KMS-11 (cell line): ENCODE data around the gene ADAT1.
A peak's percentile ranks its signal among the peaks of the same experiment; 100 is the strongest.

Source experiments
- H2AFZ ChIP-seq: fragments of 200-600 bp; sonication (generic); 2 replicates; pipeline ENCODE4 v1.6.1; 2016; ENCODE audit warnings: antibody characterized with exemption, mixed run types, low read depth
- H3K27ac ChIP-seq: fragments of 200-600 bp; sonication (generic); 2 replicates; pipeline ENCODE4 v1.6.1; 2016; ENCODE audit warnings: mild to moderate bottlenecking, mixed run types
- H3K27me3 ChIP-seq: fragments of 200-600 bp; sonication (generic); 2 replicates; pipeline ENCODE4 v1.6.1; 2017; ENCODE audit warnings: mild to moderate bottlenecking, low read depth, mixed run types, moderate library complexity; ENCODE audit not compliant: insufficient read depth
- H3K36me3 ChIP-seq: fragments of 200-600 bp; sonication (generic); 2 replicates; pipeline ENCODE4 v1.6.1; 2017; ENCODE audit warnings: mild to moderate bottlenecking, mixed run types; ENCODE audit not compliant: insufficient read depth
- H3K4me1 ChIP-seq: fragments of 200-600 bp; sonication (generic); 2 replicates; pipeline ENCODE4 v1.6.1; 2016; ENCODE audit warnings: mild to moderate bottlenecking, low read depth, mixed run types; ENCODE audit not compliant: poor library complexity, severe bottlenecking
- H3K4me2 ChIP-seq: fragments of 200-600 bp; sonication (generic); 2 replicates; pipeline ENCODE4 v1.7.0; 2016; ENCODE audit warnings: mild to moderate bottlenecking, mixed run types
- H3K4me3 ChIP-seq: fragments of 200-600 bp; sonication (generic); IDR thresholded peaks from 2 replicates; pipeline ENCODE4 v1.6.1; 2017; ENCODE audit warnings: low read depth, low read length, mixed read lengths; ENCODE audit not compliant: insufficient read depth
- H3K79me2 ChIP-seq: fragments of 200-600 bp; sonication (generic); 2 replicates; pipeline ENCODE4 v1.6.1; 2016; ENCODE audit warnings: low read depth, mixed run types; ENCODE audit not compliant: insufficient read depth
- H3K9ac ChIP-seq: fragments of 200-600 bp; sonication (generic); 2 replicates; pipeline ENCODE4 v1.6.1; 2016; ENCODE audit warnings: mild to moderate bottlenecking, mixed run types
- H4K20me1 ChIP-seq: fragments of 200-600 bp; sonication (generic); 2 replicates; pipeline ENCODE4 v1.6.1; 2016; ENCODE audit warnings: mild to moderate bottlenecking, mixed run types; ENCODE audit not compliant: insufficient read depth
- CTCF ChIP-seq: fragments of 200-600 bp; sonication (generic); conservative IDR thresholded peaks from 2 replicates; pipeline ENCODE4 v1.6.1; 2017; ENCODE audit warnings: low read depth, mild to moderate bottlenecking, antibody characterized with exemption, low read length, moderate library complexity, mixed read lengths

The ADAT1 gene

GRCh38 chr16:75622761-75623605 lies at the start of gene ADAT1:
Gene ADAT1 (minus strand): TSS chr16:75623281. CDS start chr16:75620799, 2,482 bp downstream.
- Histone ChIP-seq H3K9ac (peak within 1 kb of the TSS; percentile 84), H2AFZ (peak within 1 kb of the TSS; percentile 76), H3K4me2 (peak within 1 kb of the TSS; percentile 80), H3K4me3 (no peak within 1 kb of the TSS), H3K79me2 (peaks cover 6% of the 10 kb centered on the region; the same call in 1 of the 2 replicates), H3K36me3 (no peaks in the 10 kb centered on the region), H4K20me1 (no peaks in the 10 kb centered on the region), H3K27me3 (no peaks in the 10 kb centered on the region), H3K4me1 (peaks cover 13% of the 10 kb centered on the region), H3K27ac (peak within 1 kb of the TSS; percentile 81)
- no peak for TF ChIP-seq CTCF

GRCh38 chr16:75667503-75667902 lies 44.4 kb upstream of the ADAT1 start:
- Histone ChIP-seq H3K36me3 (no peaks in the 10 kb centered on the region), H3K4me3 (no peak overlapping the region), H3K27me3 (no peaks in the 10 kb centered on the region), H3K79me2 (no peaks in the 10 kb centered on the region), H3K9ac (no peak overlapping the region), H3K4me1 (no peaks in the 10 kb centered on the region), H3K27ac (no peak overlapping the region), H2AFZ (no peak overlapping the region), H4K20me1 (no peaks in the 10 kb centered on the region), H3K4me2 (no peak overlapping the region)
- no peak for TF ChIP-seq CTCF

GRCh38 chr16:75660726-75661302 lies 37.7 kb upstream of the ADAT1 start:
- no peak overlapping the region for H3K9ac ChIP-seq
- H3K4me1 ChIP-seq: no peaks in the 10 kb centered on the region
- no peaks in the 10 kb centered on the region for H3K27me3 ChIP-seq
- H2AFZ ChIP-seq: no peak overlapping the region
- H3K4me2 ChIP-seq: no peak overlapping the region
- H4K20me1 ChIP-seq: no peaks in the 10 kb centered on the region
- H3K4me3 ChIP-seq: no peak overlapping the region
- no peak for TF ChIP-seq CTCF
- H3K79me2 ChIP-seq: no peaks in the 10 kb centered on the region
- no peak overlapping the region for H3K27ac ChIP-seq
- H3K36me3 ChIP-seq: peaks cover 4% of the 10 kb centered on the region; the same call in 1 of the 2 replicates

GRCh38 chr16:75660321-75660720 lies 37.2 kb upstream of the ADAT1 start:
- Histone ChIP-seq H2AFZ (no peak overlapping the region), H3K4me2 (no peak overlapping the region), H3K4me1 (no peaks in the 10 kb centered on the region), H3K4me3 (no peak overlapping the region), H3K27me3 (no peaks in the 10 kb centered on the region), H3K27ac (no peak overlapping the region), H3K36me3 (peaks cover 7% of the 10 kb centered on the region; the same call in 1 of the 2 replicates), H3K79me2 (no peaks in the 10 kb centered on the region), H4K20me1 (no peaks in the 10 kb centered on the region), H3K9ac (no peak overlapping the region)
- TF ChIP-seq CTCF: no peak
